SK-N-SH (cell line): ENCODE results near the gene NKD1. TPM values are rescaled to one million over a fixed set of nuclear protein-coding genes. Genes with fewer than 3 reads are reported as not detected.

Experiments
- CTCF ChIA-PET: fragments of 300-600, 350-600 bp; formaldehyde crosslinking; extraction: SDS; loops from one replicate; lab custom pipeline; 2021; lab: Yijun Ruan, JAX
- POLR2A ChIA-PET: fragments of 350-600 bp; sonication (Branson Sonifier 250); formaldehyde crosslinking; extraction: SDS; loops from one replicate; lab custom pipeline; 2020; ENCODE audit warnings: antibody characterized with exemption, inconsistent platforms; lab: Yijun Ruan, JAX
- DNase-seq: peaks from one replicate; pipeline ENCODE4 v3.0.0; 2012
- H2AFZ ChIP-seq: fragments of 200-600 bp; sonication (generic); 2 replicates; pipeline ENCODE4 v1.8.1; 2016; ENCODE audit warnings: antibody characterized with exemption, mild to moderate bottlenecking, low read depth
- H3F3A ChIP-seq: fragments of 200-600 bp; sonication (generic); replicated peaks from 2 replicates; pipeline ENCODE3; 2016; ENCODE audit warnings: antibody characterized with exemption, mild to moderate bottlenecking; ENCODE audit not compliant: insufficient read depth
- H3K27ac ChIP-seq, 2 experiments: fragments of 200-500 bp in 1 of 2; fragments of 200-600 bp in 1 of 2; sonication (Bioruptor generic) in 1 of 2; sonication (generic), shearing (Covaris generic) in 1 of 2; 2 replicates each; pipeline versions ENCODE4 v1.5.1 to v1.6.1; 2014 to 2016; ENCODE audit warnings: low read depth in 2 of 2, inconsistent platforms in 1 of 2, low read length in 1 of 2, mild to moderate bottlenecking in 1 of 2, mixed read lengths in 1 of 2
- H3K27me3 ChIP-seq: fragments of 200-600 bp; sonication (generic), shearing (Covaris generic); 2 replicates; pipeline ENCODE4 v1.6.1; 2016; ENCODE audit warnings: mixed run types; ENCODE audit not compliant: insufficient read depth
- H3K36me3 ChIP-seq, 2 experiments: fragments of 200-500 bp in 1 of 2; fragments of 200-600 bp in 1 of 2; sonication (Bioruptor generic) in 1 of 2; sonication (generic) in 1 of 2; replicated peaks in 1 of 2; 2 replicates each; pipeline versions ENCODE3 to v1.5.1; 2014 to 2016; ENCODE audit warnings: low read length in 1 of 2, mild to moderate bottlenecking in 1 of 2; ENCODE audit not compliant: insufficient read depth in 2 of 2, control insufficient read depth in 1 of 2
- H3K4me1 ChIP-seq, 2 experiments: fragments of 200-500 bp in 1 of 2; fragments of 200-600 bp in 1 of 2; sonication (Bioruptor generic) in 1 of 2; sonication (generic), shearing (Covaris generic) in 1 of 2; 2 replicates each; pipeline versions ENCODE4 v1.5.1 to v1.6.1; 2014 to 2016; ENCODE audit warnings: low read depth in 1 of 2, low read length in 1 of 2, mixed run types in 1 of 2; ENCODE audit not compliant: insufficient read depth in 2 of 2, control insufficient read depth in 1 of 2
- H3K4me2 ChIP-seq: fragments of 200-600 bp; sonication (generic), shearing (Covaris generic); 2 replicates; pipeline ENCODE4 v1.6.1; 2017; ENCODE audit warnings: mixed run types
- H3K4me3 ChIP-seq, 2 experiments: fragments of 200-500 bp in 1 of 2; fragments of 200-600 bp in 1 of 2; sonication (Bioruptor generic) in 1 of 2; sonication (generic), shearing (Covaris generic) in 1 of 2; 2 replicates each; pipeline versions ENCODE4 v1.5.1 to v1.8.1; 2014 to 2016; ENCODE audit warnings: low read depth in 2 of 2, inconsistent platforms in 1 of 2, low read length in 1 of 2, mild to moderate bottlenecking in 1 of 2, mixed read lengths in 1 of 2, moderate library complexity in 1 of 2
- H3K79me2 ChIP-seq: fragments of 200-600 bp; sonication (generic); 2 replicates; pipeline ENCODE4 v1.8.1; 2017; ENCODE audit warnings: mild to moderate bottlenecking; ENCODE audit not compliant: insufficient read depth
- H3K9ac ChIP-seq: fragments of 200-600 bp; sonication (generic); 2 replicates; pipeline ENCODE4 v1.6.1; 2017; ENCODE audit warnings: mixed run types
- H3K9me2 ChIP-seq: fragments of 200-600 bp; sonication (generic); 2 replicates; pipeline ENCODE4 v1.6.1; 2017; ENCODE audit warnings: mixed run types
- H3K9me3 ChIP-seq: fragments of 200-600 bp; sonication (generic); 2 replicates; pipeline ENCODE4 v1.6.1; 2017; ENCODE audit warnings: mixed run types, mild to moderate bottlenecking, moderate library complexity
- H4K20me1 ChIP-seq: fragments of 200-600 bp; sonication (generic); 2 replicates; pipeline ENCODE4 v1.6.1; 2017; ENCODE audit warnings: mild to moderate bottlenecking, mixed run types; ENCODE audit not compliant: insufficient read depth
- CHD2 ChIP-seq: fragments of 150-350 bp; IDR thresholded peaks from 2 replicates; pipeline ENCODE4 v1.6.1; 2018; ENCODE audit warnings: low read length; ENCODE audit not compliant: partially characterized antibody
- ELF1 ChIP-seq: IDR thresholded peaks from 2 replicates; pipeline ENCODE4 v1.4.0; 2012
- FOSL2 ChIP-seq: IDR thresholded peaks from 2 replicates; pipeline ENCODE4 v1.4.0; 2012; ENCODE audit warnings: low read depth, mild to moderate bottlenecking, moderate library complexity, borderline replicate concordance
- GABPA ChIP-seq: IDR thresholded peaks from 2 replicates; pipeline ENCODE4 v1.4.0; 2012; ENCODE audit warnings: low read depth, mild to moderate bottlenecking
- GATA2 ChIP-seq: sonication (generic); formaldehyde crosslinking; IDR thresholded peaks from 2 replicates; pipeline ENCODE4 v1.5.0; 2020; ENCODE audit warnings: mild to moderate bottlenecking, missing genetic modification reagents
- MAX ChIP-seq: IDR thresholded peaks from 2 replicates; pipeline ENCODE4 v1.4.0; 2012; ENCODE audit warnings: low read depth
- MEF2A ChIP-seq: IDR thresholded peaks from 2 replicates; pipeline ENCODE4 v1.4.0; 2012; ENCODE audit warnings: low read depth, borderline replicate concordance
- NFIC ChIP-seq: IDR thresholded peaks from 2 replicates; pipeline ENCODE4 v1.4.0; 2012; ENCODE audit warnings: borderline replicate concordance
- PBX3 ChIP-seq: IDR thresholded peaks from 2 replicates; pipeline ENCODE4; 2012
- RAD21 ChIP-seq: IDR thresholded peaks from 2 replicates; pipeline ENCODE4 v1.6.1; 2012; ENCODE audit warnings: mild to moderate bottlenecking, low read length
- TCF12 ChIP-seq: IDR thresholded peaks from 2 replicates; pipeline ENCODE4 v1.4.0; 2012
- ZBTB33 ChIP-seq: IDR thresholded peaks from 2 replicates; pipeline ENCODE4 v1.4.0; 2012; ENCODE audit warnings: low read depth, borderline replicate concordance
- WGBS: methylation state at CpG from one replicate; pipeline ENCODE4 v1.1.6; 2017; ENCODE audit warnings: low lambda C conversion rate; 5-methylcytosine and 5-hydroxymethylcytosine counted together
- polyA plus RNA-seq, 3 experiments: library from polyadenylated mRNA; depleted of rRNA; stranded (reverse); fragments of >200 nt; gene quantifications; 2 replicates each; pipeline ENCODE4 v1.2.3, GENCODE V29; 2012

The NKD1 gene
- polyA plus RNA-seq, 1 of the 3 experiments (the other 2 are of a cell fraction) = 0.02 TPM

GRCh38 chr16:50684823-50685461 lies 136.7 kb downstream of the NKD1 start (continued):
- TF ChIP-seq PBX3 = no peak
- no peak for TF ChIP-seq RAD21
- TF ChIP-seq, all 33 proteins: peak for 0

- WGBS = 62% methylated on average over 8 of the region's 8 CpGs
- CTCF ChIA-PET = interaction anchor here (0.6 to 1.2 kb wide), 4 partner anchors 9 to 121 kb away, joined by 3 to 4 read pairs (median 3); no protein-coding TSS in a partner anchor
Observed at GRCh38 chr16:50685462-50686063, 137.4 kb downstream of the NKD1 start.

GRCh38 chr16:50688083-50688482 lies 139.9 kb downstream of the NKD1 start:
- Histone ChIP-seq H3K9ac (no peak overlapping the region), H3K4me3 (no peak overlapping the region), H3K27ac (no peak overlapping the region), H3K9me3 (no peaks in the 10 kb centered on the region), H4K20me1 (no peaks in the 10 kb centered on the region), H3K79me2 (no peaks in the 10 kb centered on the region), H3K4me1 (no peaks in the 10 kb centered on the region), H2AFZ (no peak overlapping the region), H3K27me3 (no peaks in the 10 kb centered on the region; the same call in 1 of the 2 replicates), H3K4me2 (no peak overlapping the region), H3K36me3 (no peaks in the 10 kb centered on the region), H3F3A (no peaks in the 10 kb centered on the region), H3K9me2 (no peaks in the 10 kb centered on the region)
- TF ChIP-seq GATA2 = no peak
- TF ChIP-seq CHD2 = no peak
- TF ChIP-seq ELF1 = no peak
- no peak for TF ChIP-seq NFIC
- TF ChIP-seq MEF2A = no peak
- no peak for TF ChIP-seq TCF12
- no peak for TF ChIP-seq RAD21
- TF ChIP-seq MAX = no peak
- POLR2A ChIA-PET = no interaction called here
- WGBS = 26% methylated on average over 4 of the region's 12 CpGs
- CTCF ChIA-PET = interaction anchor here (1.0 to 1.3 kb wide), 2 partner anchors 21 to 23 kb away, joined by 4 to 6 read pairs; no protein-coding TSS in a partner anchor
- no peak for DNase-seq

More at GRCh38 chr16:50685462-50686063, 137.4 kb downstream of the NKD1 start:
- Histone ChIP-seq H3K36me3 (no peaks in the 10 kb centered on the region), H3K27ac (no peak overlapping the region), H3K4me3 (no peak overlapping the region), H3K9ac (no peak overlapping the region), H3K4me1 (no peaks in the 10 kb centered on the region), H3K9me3 (no peaks in the 10 kb centered on the region), H3K27me3 (no peaks in the 10 kb centered on the region; the same call in 1 of the 2 replicates), H3K79me2 (no peaks in the 10 kb centered on the region)
- TF ChIP-seq ZBTB33 (no peak), FOSL2 (no peak), GABPA (no peak)
- TF ChIP-seq, all 33 proteins: peak for 0
- Histone ChIP-seq H4K20me1 (no peaks in the 10 kb centered on the region), H3K4me2 (no peak overlapping the region), H3F3A (no peaks in the 10 kb centered on the region), H2AFZ (no peak overlapping the region), H3K9me2 (no peaks in the 10 kb centered on the region)
- POLR2A ChIA-PET = interaction anchor here (0.6 kb wide), 1 partner anchor 23 kb away, joined by 3 read pairs; no protein-coding TSS in a partner anchor
- no peak for DNase-seq
